ENCODE measurements around the gene KCNK3.

The KCNK3 gene

DNA sequence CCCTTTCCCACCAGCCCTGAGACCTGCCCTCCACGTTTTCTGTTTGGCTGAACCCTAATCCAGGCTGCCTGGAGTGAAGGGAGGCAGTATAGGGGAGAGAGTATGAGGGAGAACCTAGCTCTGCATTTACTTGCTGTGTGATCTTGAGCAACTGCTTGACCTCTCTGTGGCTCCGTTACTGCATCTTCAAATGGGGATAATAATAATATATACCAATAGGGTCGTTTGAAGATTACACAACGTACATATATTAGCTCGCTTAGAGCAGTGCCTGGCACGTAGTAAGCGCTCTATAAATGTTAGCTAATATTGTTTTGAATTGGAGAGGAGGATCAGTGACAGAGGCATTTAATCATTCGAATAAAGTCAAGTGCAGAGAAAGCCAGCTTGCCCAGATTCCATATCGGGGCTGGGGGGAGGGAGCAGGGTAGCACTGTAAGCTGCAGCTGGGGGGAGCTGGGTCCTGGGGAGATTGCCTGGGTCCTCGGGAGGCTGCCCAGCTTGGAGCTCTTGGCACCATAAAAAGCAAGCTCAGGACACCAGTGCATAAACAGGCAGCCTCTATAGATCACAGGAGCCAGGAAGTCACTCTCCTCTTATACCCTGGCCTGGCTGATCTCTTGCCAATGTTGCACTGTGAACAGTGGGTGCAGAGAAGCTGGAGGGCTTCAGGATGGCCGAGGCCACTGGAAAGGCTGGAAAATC is 19.1 kb downstream of the KCNK3 start:
- no peak for DNase-seq (ENCODE audit: low read depth)
- H3K4me3 ChIP-seq (ENCODE audit: low read length): no peak overlapping the region
- no peak for TF ChIP-seq CTCF (conservative IDR thresholded peaks at IDR 0.05; ENCODE audit: low read length)

GRCh38 chr2:26712486-26713465 is 20.3 kb downstream of the KCNK3 start:
- DNase-seq (ENCODE audit: low read depth): no peak
- TF ChIP-seq CTCF (conservative IDR thresholded peaks at IDR 0.05; ENCODE audit: low read length): no peak

GRCh38 chr2:26715528-26716270 is 23.2 kb downstream of the KCNK3 start:
- DNase-seq (ENCODE audit: low read depth): no peak
- H3K4me3 ChIP-seq (ENCODE audit: low read length): no peak overlapping the region
- no peak for TF ChIP-seq CTCF (conservative IDR thresholded peaks at IDR 0.05; ENCODE audit: low read length)

More at GRCh38 chr2:26712486-26713465, 20.3 kb downstream of the KCNK3 start:
- no peak overlapping the region for H3K4me3 ChIP-seq (ENCODE audit: low read length)

DNA sequence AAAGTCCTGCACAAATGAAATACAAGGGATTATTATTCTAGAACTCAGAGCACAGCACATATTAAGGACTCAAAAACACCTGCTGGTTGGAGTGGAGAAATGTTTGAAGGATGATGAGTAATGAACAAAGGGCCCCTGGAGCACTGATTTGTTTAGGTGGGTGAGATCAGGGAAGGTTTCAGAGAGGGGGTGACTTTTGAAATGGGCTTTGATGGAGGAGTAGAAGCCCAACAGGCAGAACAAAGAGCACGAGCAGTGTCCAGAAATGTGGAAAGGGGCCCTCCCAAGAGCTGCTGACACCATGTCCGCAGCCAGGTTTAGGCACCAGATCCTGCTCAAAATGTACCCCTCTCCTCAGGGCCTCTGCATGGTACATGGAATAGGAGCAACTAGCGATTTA is 23.8 kb downstream of the KCNK3 start:
- H3K4me3 ChIP-seq (ENCODE audit: low read length): no peak overlapping the region
- no peak for TF ChIP-seq CTCF (conservative IDR thresholded peaks at IDR 0.05; ENCODE audit: low read length)
- no peak for DNase-seq (ENCODE audit: low read depth)

DNA sequence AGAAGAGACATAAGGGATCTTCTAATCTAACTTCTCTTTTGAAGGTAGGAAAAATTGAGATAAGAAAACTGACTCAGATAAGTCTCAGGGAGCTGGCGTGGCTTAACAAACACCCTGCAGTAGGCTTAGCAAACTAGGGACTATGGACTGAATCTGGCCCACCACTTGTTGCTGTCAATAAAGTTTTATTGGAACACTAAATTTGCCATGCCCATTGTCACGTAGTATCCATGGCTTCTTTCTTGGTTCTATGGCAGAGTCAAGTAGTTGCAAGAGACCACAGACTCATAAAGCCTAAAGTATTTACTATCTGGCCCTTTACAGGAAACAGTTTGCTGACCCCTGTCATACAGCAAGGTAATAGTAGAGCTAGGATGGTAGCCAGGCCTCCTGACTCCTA is 24.2 kb downstream of the KCNK3 start:
- no peak for TF ChIP-seq CTCF (conservative IDR thresholded peaks at IDR 0.05; ENCODE audit: low read length)

DNA sequence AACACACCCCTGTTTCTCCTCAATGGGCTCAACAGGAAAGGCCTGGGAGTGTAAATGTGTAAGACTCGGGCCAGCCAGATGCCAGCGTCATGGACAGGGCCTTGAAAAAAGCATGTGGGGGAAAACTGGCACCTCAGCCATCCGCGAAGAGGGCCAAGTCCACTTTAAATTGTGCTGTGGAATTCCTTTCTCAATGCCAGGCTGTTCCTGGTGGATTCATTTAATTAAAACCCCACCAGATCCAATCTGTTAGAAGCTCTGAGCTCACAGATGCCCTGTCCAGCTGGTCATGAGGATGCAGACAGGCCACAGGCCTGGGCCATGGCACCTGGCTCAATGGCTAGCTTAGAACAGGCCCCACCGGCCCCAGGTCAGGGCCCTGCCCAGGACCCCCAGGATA is 24.8 kb downstream of the KCNK3 start:
- no peak for TF ChIP-seq CTCF (conservative IDR thresholded peaks at IDR 0.05; ENCODE audit: low read length)
- no peak overlapping the region for H3K4me3 ChIP-seq (ENCODE audit: low read length)

More for the DNA sequence above, 24.2 kb downstream of the KCNK3 start:
- DNase-seq (ENCODE audit: low read depth): no peak
- no peak overlapping the region for H3K4me3 ChIP-seq (ENCODE audit: low read length)

More for the DNA sequence above, 24.8 kb downstream of the KCNK3 start:
- DNase-seq (ENCODE audit: low read depth): no peak
